Stimulated activated CD8-positive, alpha-beta memory T cell treated with anti-CD3 and anti-CD28 coated beads, Interleukin-12 subunit alpha, Interleukin-12 subunit beta, amount 100 ng/mL, for 1 hour (primary cell): ENCODE results near the gene HOXD13.

ENCODE experiments used
- DNase-seq: peaks from one replicate; pipeline ENCODE4 v3.0.0-alpha.2; 2020; ENCODE audit warnings: low read depth

The HOXD13 gene

DNA sequence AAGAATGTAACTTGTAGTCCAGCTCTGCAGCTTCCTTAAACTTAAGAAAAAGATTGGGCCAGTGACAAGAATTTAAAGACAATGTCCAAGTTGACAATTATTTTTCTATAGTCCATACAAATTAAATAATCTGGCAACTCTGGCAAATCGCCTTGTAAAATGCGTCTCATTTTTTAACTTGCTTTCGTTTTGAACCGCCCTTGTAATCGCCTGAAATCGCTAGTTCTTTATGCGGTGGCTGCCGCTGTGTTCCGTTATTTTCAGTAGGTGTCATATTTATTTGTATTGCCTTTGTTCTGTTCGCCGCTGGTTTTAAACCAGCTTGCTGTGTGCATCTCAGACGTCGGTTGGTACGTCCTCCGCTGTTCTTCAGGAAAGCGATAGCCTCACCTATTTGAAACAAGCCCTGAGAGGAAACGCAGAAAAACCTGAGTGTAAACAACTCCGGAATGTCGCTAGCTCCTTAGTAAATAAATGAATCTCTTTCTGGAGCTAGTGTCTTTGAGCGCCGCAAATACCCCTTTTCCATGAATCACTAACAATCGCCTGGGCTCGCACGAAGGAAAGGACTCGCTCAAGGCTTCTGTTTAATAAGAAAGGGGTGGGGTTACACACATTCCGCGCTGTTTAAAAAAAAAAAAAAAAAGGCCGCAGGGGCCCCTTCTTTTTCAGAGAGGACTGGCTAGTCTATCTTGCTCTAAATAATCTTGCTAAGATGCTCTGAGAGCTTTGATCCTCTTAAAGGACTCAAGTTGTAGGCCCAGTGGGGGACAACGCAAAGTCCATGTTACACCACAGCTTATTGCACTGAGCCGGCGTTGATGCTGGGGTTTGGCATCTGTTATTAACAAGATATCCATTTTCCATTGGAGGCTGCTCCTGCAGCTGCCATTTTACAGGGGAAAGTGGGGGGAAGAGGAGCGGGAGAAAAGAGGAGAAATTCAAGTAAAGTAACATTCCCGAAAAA is 40.0 kb downstream of the HOXD13 start:
- DNase-seq: no peak

DNA sequence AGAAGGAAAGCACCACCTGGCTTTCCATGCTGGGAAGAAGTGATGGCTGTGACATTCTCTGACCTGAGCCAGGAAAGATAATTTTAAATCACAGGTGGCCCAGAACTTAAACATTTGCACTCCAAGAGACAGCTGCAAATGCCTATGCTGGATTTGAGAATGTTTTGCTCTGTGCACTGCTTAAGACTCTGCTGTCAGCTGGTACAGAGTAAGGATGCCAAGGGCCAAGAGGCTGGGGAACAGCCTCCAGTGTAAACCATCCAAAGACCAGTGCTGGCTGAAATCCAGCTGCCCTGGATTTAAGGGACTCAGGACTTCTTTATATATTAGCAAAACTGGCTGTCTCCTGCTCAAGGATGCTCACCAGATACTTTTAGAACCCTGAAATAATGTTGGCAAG is 40.9 kb downstream of the HOXD13 start:
- DNase-seq: no peak

DNA sequence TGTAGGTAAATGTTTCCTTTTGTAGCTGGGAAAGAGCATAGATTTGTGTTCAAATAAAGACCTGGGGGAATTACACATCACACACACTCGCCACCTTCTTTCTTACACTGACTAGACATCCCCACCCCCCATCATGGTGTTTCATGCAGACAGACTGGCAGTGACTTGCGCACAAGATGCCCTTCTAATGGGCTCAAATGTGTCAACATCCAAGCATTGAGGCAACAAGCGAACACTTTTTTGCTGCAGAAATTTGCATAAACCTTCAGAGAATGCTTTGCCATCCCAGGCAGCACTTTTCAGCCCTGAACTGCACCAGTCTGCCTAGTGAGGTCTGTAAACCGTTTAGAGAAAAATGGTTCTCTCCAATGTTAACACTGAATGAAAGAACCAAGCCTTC is 41.5 kb downstream of the HOXD13 start:
- DNase-seq: no peak

DNA sequence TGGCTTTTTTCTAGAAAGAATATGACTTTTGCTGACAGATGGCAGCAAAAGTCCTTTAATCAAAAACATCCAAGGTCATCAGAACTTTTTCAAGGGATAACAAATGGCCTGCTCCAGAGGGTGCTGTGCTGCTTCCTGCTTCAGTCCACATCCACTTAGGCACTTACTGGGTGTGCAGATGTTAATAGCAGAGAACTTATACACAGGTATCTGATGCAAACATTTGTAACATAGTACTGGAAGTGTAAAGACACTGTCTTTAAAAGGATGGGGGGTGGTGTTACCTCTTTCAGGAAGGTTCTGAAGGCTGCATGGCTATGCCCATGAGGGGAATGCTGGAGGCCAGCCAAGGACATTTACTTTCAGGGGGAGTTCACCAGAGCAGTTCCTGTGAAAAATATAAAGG is 42.5 kb downstream of the HOXD13 start:
- DNase-seq: no peak

DNA sequence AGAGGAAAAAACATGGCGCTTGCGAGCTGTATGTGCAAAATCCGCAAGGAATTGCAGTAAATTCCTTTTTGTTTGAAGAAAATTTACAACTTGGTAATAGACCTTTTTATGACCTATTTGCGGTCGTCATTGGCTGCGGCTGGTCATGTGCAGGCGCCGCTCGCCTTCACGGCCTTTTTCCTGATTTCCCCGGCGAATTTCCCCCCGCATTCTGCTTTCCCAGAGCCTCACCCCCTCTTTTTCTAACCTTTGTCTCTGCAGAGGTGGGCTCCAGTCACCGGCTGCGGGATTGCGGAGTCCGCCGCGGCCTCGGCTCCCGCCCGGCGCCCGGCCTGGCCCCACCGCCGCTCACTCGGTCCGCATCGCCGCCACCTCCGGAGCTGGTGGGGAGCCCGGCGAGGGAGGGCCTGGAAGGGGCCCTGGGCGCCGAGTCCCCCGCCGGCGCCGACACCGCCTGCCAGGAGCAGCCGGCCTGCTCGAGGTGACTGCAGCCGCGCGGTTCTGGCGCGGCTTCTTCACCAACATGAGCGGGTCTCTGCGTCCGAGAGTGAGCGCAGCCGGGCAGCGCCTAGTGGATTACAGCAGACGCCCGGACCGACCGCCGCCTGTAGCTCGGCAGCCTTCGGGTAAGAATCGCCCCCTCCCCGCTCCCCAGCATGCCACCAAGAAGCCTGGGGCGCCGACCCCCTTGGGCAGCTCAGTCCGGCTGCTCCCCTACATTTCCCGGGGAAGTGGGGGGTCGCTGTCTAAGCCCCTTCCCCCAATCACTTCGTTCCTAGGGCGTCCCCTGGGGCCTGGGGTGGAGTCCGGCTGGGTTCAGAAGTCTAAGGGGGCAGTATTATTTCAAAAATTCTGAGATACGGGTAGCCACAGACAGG is 44.1 kb downstream of the HOXD13 start:
- DNase-seq: no peak

DNA sequence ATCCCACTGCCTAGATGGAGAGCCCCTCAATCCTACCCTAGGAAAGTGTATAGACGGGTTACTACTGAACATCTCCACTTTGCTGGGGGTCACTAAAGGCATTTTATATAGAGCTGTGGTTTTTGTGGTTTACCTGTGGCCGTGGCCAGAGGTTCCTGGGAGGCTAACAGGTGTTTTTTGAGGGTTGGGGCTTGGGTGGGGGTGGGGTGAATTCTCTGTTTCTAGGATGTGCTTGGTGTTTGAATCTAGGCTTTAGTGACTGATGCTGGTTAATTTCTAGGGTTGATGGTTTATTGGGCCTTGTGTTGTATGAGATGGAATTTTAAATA is 44.7 kb downstream of the HOXD13 start:
- no peak for DNase-seq

DNA sequence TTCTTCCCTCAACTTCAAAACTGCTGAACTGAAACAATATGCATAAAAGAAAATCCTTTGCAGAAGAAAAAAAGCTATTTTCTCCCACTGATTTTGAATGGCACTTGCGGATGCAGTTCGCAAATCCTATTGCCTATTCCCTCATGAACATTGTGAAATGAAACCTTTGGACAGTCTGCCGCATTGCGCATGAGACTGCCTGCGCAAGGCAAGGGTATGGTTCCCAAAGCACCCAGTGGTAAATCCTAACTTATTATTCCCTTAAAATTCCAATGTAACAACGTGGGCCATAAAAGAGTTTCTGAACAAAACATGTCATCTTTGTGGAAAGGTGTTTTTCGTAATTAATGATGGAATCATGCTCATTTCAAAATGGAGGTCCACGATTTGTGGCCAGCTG is 45.4 kb downstream of the HOXD13 start:
- no peak for DNase-seq

DNA sequence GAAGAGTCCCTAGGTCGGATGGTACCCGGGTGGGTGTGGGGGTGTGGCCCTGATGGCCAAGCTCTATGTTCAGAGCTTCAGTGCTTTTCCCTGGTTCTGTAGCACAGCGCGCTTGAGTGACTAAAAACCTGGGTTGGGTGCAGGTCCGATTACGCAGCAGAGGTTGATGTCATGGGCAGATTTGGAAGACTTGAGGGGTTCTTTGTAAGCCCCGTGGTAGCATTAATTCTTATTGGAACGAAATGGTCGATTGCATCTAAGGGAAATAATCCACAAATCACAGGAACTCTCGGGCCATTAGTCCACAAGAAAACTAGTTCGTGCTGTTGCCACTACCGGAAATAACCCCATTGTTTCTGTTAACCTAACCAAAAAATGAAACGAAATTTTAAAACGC is 46.0 kb downstream of the HOXD13 start:
- no peak for DNase-seq

DNA sequence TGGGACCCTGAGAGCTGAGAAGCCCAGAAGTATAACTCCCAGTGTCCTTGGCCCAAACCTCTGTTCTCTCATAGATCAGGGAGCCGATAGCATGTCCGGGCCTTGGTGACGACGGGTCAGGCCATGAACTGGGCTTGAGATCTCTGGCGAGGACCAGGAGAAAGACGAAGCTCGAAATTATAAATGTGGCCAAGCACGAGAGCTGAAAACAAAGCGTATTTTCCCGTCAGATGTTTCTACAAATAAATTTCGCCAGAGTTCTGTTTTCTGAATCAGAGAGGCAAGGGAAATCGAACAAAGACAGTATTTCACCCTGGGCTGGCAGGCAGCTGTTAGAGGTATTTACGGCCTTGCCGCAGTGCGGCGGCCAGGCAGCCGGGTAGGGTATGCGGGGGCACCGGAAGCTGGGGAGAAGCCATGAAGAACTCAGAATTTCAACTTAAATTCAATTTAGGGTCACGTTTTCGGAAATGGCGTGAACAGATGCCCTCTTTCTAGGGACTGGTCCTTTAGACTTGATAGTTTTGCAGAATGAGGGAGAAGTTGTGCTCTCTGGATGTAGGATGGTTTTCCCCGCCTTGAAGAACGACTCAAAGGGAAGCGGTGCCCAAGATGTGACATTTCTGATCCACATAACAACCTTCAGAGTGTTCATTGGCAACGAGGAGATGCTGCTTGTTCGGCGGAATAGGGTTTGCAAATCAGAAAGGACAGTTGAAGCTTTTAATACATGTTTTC is 46.6 kb downstream of the HOXD13 start:
- no peak for DNase-seq

DNA sequence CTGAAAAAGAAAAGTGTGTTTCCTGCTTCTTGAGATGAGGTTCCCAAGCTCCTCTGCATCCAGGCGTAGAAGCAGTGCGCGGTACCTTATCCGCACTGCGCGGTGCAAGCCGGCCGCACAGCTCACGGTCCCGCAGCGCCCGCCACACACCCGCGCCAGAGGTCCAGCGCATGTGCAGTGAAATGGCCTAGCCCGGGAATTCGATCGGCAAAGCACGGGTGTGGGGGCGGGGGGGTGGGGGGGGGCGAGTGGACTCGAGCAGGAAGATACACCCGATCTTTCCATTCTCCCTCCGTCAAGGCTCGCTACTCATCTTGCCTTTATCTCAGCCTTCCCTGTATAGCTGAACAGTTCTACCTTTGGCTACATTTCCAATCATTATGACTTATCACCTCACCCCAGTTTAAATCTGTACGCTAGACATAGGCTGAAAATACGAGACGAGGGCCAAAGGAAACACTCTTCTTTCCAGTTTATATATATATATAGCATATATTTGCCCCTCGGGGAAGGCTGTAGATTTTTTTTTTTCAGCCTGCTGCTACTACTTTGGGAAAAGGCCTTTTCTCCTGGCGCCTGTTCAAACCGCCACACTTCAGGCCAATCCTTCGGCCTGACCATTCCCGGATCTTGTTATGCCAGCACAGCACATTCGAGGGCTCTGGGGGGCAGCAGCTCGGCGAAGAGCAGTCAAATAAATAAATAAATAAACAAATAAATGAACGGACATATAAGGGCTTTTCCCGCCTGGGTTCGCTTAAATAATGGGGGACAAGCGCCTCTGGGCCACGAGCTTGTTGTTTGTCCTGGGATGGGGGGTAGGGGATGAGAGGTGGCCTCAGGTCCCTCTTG is 47.4 kb downstream of the HOXD13 start:
- DNase-seq: no peak

DNA sequence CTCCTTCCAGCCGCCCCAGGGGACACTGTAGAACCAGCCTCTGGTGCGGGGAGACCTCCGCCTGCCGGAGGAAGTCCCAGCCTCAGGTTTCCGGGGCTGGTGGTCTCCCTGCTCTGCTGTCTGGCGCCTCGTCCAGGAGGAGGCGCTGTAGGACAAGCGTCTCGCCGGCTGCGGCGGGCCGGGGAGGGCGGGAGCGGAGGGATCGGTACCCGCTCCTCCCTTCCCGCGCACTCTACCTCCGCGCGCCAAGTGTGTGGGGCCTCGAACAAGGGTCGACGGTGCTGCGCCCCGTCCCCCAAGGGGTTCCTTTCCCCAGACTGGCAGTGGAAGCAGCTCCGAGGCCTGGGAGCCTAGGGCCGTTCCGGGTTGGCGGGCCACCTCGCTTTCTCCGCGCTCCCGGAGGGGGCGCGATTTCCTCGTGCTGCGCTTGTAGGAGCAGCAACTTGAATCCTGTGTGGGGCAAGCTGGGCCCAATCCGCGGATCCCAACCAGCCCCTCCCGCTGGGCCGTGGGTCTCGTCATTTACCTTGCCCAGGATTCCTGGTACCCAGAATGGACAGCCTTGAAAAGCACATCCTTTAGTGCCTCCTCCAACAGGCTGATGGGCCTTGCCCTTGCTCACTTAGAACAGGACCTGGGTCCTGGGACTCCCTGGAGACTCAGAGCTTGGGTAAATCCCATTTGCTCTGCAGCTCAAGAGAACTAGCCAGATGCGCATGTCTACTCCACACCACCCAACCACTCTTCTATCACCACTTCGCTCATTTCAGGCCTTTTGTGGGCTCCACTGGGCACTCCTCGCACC is 48.2 kb downstream of the HOXD13 start:
- peak; percentile 41 for DNase-seq

DNA sequence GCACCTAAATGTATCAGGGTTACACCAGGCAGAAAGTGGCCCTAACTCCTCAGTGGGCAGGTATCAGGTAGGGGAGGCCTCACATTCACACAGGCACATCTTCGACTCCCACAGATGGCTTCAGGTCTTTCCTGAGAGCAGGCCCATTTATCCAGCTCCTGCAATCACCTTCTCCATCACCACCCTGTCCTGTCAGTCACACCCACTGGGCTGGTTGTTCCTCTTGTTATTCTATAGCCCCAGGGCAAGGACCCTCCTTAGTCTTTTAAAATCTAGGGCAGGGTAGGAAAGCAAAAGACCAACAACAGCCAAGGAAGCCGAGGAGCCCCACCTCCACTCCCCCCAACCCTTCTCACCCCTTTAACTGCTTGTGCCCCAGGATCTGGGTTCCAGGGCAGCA is 49.8 kb downstream of the HOXD13 start:
- no peak for DNase-seq
